ENCODE results near the gene FBLN1.
"Not testable (repeated sequence)": the region's sequence is repeated elsewhere in the genome, so short reads cannot be mapped to it uniquely, and the experiment has no call there.

Gene FBLN1

GRCh38 chr22:45502215-45503049, at the start of gene FBLN1:
FBLN1 (plus strand) TSS chr22:45502883; CDS start chr22:45502986, 103 bp downstream.
- no peak for DNase-seq (ENCODE audit: low spot score)

GRCh38 chr22:45453764-45454163, 48.9 kb upstream of the FBLN1 start:
- DNase-seq (ENCODE audit: low spot score) = no peak

DNA sequence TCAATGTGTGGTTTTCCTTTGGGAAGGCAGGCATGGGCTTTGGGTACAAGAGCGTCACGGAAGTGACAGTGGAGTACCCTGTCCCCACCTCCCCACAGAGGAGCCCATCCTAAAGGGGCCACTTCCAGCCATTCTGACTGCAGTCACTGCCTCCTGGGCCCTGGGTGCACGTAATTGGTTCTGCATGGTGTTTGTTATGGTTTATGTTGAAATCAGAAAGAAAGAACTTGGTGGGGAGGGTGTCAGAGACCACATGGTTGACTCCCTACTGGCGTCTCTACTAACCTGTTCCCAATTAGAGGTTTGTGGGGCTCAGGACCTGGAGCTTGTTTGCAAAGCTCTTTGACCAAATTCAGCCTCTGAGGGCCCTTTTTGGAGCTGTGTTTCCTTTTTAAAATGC, 48.4 kb upstream of the FBLN1 start:
- DNase-seq (ENCODE audit: low spot score) = no peak

GRCh38 chr22:45455212-45455611, 47.5 kb upstream of the FBLN1 start:
- no peak for DNase-seq (ENCODE audit: low spot score)

DNA sequence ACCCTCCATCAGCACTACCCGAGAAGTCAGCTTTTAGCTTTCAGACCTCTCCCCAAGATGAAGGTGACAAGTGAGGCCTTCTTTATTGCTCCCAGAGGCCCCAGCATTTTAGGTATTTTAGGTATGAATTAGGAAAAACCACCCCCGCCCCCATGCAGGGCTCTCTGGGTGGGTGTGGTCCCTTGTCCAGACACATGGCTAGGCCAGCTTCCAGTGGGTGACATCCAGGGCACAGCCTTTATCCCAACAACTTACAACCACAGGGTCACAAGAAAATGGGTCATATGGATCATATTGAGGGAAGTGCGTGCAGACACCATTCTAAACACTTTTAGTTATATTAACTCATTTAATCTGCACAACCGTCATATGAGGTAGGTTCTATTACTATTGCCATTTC, 47.1 kb upstream of the FBLN1 start:
- DNase-seq (ENCODE audit: low spot score) = no peak

GRCh38 chr22:45456811-45457210, 45.9 kb upstream of the FBLN1 start:
- no peak for DNase-seq (ENCODE audit: low spot score)

DNA sequence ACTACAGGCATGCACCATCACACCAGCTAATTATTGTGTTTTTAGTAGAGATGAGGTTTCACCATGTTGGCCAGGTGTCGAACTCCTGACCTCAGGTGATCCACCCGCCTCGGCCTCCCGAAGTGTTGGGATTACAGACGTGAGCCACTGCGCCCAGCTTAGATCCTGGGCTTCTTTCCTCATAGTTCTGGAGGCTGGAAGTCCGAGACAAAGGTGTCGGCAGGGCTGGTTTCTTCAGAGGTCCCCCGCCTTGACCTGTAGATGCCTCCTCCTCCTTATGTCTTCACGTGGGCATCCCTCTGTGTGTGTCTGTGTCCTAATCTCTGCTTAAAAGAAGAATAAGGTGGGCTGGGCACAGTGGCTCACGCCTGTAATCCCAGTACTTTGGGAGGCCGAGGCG, 44.2 kb upstream of the FBLN1 start:
- no peak for DNase-seq (ENCODE audit: low spot score)

DNA sequence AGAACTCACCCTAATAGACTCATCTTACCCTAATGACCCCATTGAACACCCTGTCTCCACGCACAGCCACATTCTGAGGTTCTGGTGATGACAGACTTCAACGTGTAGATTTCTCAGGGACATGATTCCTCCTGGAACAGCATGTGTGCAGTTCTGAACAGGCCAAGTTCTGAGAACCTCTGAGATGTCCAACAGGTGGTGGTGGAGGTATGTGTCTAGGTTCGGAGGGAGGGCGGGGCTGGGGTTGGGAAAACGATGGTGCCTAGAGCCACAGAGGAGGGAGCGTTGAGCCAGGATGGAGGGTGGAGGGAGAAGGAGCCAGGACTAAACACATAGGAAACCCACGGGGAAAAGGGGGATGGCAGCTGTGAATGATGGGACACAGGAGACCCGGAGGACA, 43.4 kb upstream of the FBLN1 start:
- DNase-seq (ENCODE audit: low spot score) = no peak

DNA sequence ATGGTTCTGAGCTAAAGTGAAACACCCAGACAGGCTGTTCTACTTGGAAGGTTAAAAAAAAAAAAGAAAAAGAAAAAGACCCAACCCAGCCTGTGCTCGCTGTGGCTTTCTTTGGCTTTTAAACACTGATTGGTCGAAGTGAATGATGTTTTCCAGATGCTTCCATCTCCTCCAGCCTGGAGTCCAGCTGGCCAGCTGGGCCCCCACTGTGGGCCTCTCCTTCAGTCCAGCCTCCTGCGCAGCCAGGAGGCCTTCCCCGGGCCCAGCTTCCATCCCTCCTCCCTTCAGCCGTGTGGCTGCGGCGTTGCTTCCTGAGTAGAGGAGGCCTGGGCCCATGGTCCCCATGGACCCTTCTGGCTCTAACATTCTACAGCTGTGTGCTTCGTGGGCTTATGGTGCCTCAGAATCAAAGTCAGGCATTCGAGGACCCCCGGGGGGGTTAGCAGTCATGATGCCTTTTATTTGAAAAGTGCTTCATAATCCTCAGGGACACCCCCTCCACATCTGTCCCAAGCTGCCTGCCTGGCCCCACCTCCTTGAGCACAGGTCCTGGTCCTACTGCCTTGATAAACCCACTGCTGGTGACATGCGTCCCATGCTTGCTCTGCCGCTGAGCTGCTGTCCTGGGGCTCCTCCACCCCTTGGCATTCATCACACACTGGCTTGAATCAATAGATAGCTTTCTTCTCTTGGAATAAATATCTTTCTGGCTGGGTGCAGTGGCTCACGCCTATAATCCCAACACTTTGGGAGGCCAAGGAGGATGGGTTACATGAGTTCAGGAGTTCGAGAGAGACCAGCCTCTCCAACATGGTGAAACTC, 42.2 kb upstream of the FBLN1 start:
- DNase-seq (ENCODE audit: low spot score) = no peak

DNA sequence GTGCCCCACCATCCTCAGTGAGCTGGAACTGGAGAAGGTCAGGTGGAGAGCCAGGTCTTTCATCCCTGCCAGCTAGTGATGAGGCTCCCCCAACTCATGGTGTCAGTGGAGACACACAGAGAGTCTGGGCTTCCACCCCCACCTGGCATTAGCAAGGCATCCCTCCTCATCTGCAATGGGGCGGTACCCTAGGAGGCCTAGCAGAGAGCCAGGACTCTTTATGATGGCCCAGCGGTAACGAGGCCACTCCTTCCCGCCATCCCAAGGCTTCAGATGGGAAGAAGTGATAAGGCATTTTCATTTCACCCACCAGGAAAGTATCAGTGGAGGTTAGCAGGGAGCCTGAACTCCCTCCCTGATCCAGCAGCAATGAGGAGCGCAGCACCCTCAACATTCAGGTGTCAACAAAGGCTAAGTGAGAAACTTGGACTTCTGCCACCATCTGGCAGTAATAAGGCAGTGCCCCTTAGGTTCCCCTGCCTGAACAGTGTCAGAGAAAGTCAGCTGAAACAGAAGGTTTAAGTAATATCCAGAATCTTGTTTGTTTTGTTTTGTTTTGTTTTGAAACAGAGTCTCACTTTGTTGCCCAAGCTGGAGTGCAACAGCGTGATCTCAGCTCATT, 40.5 kb upstream of the FBLN1 start:
- no peak for DNase-seq (ENCODE audit: low spot score)

DNA sequence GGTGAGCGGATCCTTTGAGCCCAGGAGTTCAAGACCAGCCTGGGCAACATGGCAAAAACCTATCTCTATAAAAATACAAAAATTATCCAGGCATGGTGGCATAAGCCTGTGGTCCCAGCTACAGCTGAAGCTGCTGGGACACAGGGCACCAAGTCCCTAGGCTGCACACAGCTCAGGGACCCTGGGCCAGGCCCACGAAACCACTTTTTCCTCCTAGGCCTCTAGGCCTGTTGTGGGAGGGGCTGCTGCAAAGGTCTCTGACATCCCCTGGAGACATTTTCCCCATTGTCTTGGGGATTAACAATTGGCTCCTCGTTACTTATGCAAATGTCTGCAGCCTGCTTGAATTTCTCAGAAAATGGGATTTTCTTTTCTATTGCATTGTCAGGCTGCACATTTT, 39.0 kb upstream of the FBLN1 start:
- DNase-seq (ENCODE audit: low spot score) = not testable (repeated sequence)

DNA sequence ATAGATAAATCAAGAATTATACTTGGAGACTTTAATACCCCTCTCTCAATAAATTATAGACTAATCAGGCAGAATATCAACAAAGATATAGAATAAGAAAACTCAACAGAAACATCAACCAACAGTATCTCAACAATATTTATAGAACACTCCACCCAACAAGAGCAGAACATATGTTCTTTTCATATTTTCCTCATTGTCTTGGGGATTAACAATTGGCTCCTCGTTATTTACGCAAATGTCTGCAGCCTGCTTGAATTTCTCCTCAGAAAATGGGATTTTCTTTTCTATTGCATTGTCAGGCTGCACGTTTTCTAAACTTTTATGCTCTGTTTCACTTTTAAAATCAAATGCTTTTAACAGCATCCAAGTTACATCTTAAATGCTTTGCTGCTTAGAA, 37.0 kb upstream of the FBLN1 start:
- DNase-seq (ENCODE audit: low spot score) = no peak

DNA sequence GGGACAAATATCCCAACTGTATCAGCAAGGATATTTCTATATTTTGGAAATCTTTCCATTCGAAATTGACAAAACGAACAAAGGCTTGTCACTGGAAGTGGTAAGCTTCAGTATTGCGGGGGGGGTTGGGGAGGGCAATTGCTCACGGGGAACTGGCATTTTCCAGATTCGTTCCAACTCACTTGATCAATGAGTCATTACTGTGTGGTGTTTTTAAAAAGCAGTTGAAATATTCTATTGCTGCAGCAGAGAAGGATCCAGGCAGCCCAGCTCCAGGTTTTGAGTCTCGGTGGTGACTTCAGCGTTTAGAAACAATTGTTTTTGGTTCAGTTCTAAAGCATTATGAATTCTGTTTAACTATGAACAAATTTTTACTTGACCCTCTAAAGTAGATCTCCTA, 33.8 kb upstream of the FBLN1 start:
- no peak for DNase-seq (ENCODE audit: low spot score)

GRCh38 chr22:45469281-45470073, 33.2 kb upstream of the FBLN1 start:
- no peak for DNase-seq (ENCODE audit: low spot score)

DNA sequence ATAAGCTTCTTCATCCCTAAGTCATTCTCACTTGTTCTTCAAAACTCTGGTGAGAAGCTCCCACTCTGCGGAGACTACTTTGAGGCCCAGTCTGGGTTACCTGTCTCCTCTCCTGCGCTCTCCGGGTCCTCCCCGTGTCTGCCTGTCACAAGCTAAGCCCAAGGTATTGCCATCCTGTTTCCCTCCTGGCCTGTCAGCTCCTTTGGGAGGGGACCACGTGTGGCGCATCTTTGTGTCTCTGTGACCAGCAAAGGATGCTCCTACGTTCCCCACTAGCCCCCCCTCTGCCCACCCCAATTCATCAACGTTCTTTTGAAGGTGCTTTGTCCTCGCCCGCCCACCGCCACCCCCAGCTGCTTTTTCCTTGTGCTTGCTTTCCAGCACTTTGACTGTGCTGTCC, 31.8 kb upstream of the FBLN1 start:
- no peak for DNase-seq (ENCODE audit: low spot score)

DNA sequence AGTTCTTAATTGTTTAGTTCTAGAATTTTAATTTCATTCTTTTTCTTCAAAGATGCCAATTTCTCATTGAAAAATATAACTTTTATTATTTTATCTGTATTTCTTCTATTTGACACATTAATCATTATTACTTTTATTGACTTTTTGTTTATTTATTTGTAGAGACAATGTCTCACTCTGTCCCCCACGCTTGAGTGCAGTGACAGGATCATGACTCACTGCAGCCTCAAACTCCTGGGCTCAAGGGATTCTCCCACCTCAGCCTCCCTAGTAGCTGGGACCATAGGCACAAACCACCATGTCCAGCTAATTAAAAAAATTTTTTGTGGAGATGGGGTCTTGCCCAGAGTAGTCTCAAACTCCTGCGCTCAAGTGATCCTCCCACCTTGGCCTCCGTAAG, 30.3 kb upstream of the FBLN1 start:
- no peak for DNase-seq (ENCODE audit: low spot score)

DNA sequence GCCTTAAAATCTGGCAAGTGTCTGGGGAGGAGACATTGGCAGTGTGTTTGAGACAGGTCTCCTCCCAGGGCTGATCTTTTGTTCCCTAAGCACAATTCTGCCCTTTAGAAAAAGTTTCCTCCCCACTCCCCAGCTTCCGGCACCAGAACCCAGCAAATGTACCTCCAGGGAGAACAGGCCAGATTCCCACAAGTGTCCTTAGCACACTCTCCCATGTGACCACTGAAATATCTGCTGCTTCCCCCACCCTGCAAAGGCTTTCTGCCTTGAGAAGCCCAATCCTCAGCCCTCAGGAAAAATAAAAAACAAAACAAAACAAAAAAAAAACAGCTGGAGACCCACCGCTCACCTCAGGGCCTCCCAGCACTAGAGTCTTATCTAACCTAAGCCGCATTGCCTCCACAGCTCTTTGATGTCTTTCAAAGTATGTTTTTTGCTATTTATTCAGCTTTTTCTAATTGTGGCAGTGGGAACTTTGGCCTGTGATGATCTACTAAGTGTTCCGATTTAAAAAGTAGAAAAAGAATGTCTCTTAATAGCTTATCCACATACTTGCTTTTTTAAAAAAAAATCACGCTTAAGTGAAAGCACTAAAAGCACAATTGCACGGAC, 29.0 kb upstream of the FBLN1 start:
- no peak for DNase-seq (ENCODE audit: low spot score)

DNA sequence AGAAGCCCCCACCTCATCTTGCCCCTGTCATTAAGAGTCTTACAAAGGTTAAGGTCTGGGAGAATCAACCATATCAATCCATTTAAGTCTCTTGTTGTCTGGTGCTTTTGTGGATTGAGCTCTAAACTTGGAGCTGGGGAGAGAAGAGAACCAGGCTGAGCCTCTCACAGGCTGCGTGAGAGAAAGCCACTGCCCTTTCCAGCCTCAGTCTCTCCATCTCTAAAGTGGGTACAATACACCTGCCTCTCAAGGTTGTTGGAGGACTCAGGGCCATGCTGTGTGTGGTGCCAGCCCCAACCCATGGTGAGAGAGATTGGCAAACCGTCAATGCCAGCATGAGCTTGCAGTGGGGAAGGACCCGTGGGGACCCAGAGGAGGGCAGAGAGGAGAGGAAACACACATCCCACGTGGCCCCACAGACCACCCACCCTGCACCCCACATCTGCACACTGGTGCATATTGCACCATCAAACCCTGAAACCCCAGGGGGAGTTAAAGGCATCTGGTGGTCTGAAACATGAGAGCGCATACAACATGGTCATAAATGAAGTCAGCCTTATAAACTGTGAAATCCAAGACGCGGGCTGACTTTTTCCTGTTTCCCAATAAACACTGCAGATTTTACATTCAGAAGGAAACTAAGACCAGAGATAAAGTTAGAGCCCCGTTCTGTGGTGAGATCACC, 27.5 kb upstream of the FBLN1 start:
- DNase-seq (ENCODE audit: low spot score) = no peak

GRCh38 chr22:45475851-45476514, 26.7 kb upstream of the FBLN1 start:
- peak; percentile 28 for DNase-seq (ENCODE audit: low spot score)

- no peak for DNase-seq (ENCODE audit: low spot score)
Observed at GRCh38 chr22:45476814-45477213, 25.9 kb upstream of the FBLN1 start.

Measured in pons (tissue), 1 donor.